ENCODE results near the gene CLEC4G. TPM values are rescaled to one million over a fixed set of nuclear protein-coding genes. Genes with fewer than 3 reads are reported as not detected.

Gene CLEC4G
- total and polyA plus RNA-seq, 2 experiments from 2014 or later: not detected

- peaks cover 48% of the 10 kb centered on the region for H3K27me3 ChIP-seq
- no peaks in the 10 kb centered on the region for H3K36me3 ChIP-seq
- no peak overlapping the region for H3K27ac ChIP-seq
- H3K4me1 ChIP-seq (ENCODE audit: low read depth): no peaks in the 10 kb centered on the region
- no peak for TF ChIP-seq CTCF (IDR thresholded peaks at IDR 0.05; ENCODE audit: low read depth, low read length)
- no peak for DNase-seq (ENCODE audit: low read depth in 1 of 2, low spot score in 1 of 2)
- H3K4me3 ChIP-seq: no peak overlapping the region
- H3K9me3 ChIP-seq (ENCODE audit: low read depth): no peaks in the 10 kb centered on the region
These were observed 4.2 kb upstream of the CLEC4G start for GRCh38 chr19:7736148-7736547.

GRCh38 chr19:7734220-7735203 is 2.6 kb upstream of the CLEC4G start:
- TF ChIP-seq CTCF (IDR thresholded peaks at IDR 0.05; ENCODE audit: low read depth, low read length): no peak
- H3K27ac ChIP-seq: no peak overlapping the region

GRCh38 chr19:7733376-7733775 is 1.5 kb upstream of the CLEC4G start:
- no peak for TF ChIP-seq CTCF (IDR thresholded peaks at IDR 0.05; ENCODE audit: low read depth, low read length)
- Histone ChIP-seq H3K9me3 (ENCODE audit: low read depth) (no peaks in the 10 kb centered on the region), H3K36me3 (no peaks in the 10 kb centered on the region), H3K27ac (no peak overlapping the region), H3K27me3 (peaks cover 76% of the 10 kb centered on the region), H3K4me1 (ENCODE audit: low read depth) (no peaks in the 10 kb centered on the region), H3K4me3 (no peak overlapping the region)
- DNase-seq (ENCODE audit: low read depth in 1 of 2, low spot score in 1 of 2): no peak

More at GRCh38 chr19:7734220-7735203, 2.6 kb upstream of the CLEC4G start:
- no peak overlapping the region for H3K4me3 ChIP-seq
- peaks cover 65% of the 10 kb centered on the region for H3K27me3 ChIP-seq
- no peaks in the 10 kb centered on the region for H3K9me3 ChIP-seq (ENCODE audit: low read depth)
- H3K36me3 ChIP-seq: no peaks in the 10 kb centered on the region
- no peaks in the 10 kb centered on the region for H3K4me1 ChIP-seq (ENCODE audit: low read depth)
- DNase-seq (ENCODE audit: low read depth in 1 of 2, low spot score in 1 of 2): peak in 1 of 2 donors; percentile 68

- no peaks in the 10 kb centered on the region for H3K36me3 ChIP-seq
- H3K9me3 ChIP-seq (ENCODE audit: low read depth): no peaks in the 10 kb centered on the region
- H3K27ac ChIP-seq: no peak overlapping the region
- H3K4me3 ChIP-seq: no peak overlapping the region
- H3K27me3 ChIP-seq: peaks cover 90% of the 10 kb centered on the region
- H3K4me1 ChIP-seq (ENCODE audit: low read depth): no peaks in the 10 kb centered on the region
- TF ChIP-seq CTCF (IDR thresholded peaks at IDR 0.05; ENCODE audit: low read depth, low read length): no peak
- DNase-seq (ENCODE audit: low read depth in 1 of 2, low spot score in 1 of 2): no peak
These were observed 295 bp downstream of the CLEC4G start for GRCh38 chr19:7731615-7732014.

GRCh38 chr19:7731218-7731595 is 703 bp downstream of the CLEC4G start:
- no peak overlapping the region for H3K27ac ChIP-seq
- H3K4me1 ChIP-seq (ENCODE audit: low read depth): no peaks in the 10 kb centered on the region
- no peak for TF ChIP-seq CTCF (IDR thresholded peaks at IDR 0.05; ENCODE audit: low read depth, low read length)
- peaks cover 93% of the 10 kb centered on the region for H3K27me3 ChIP-seq
- DNase-seq (ENCODE audit: low read depth in 1 of 2, low spot score in 1 of 2): no peak
- no peaks in the 10 kb centered on the region for H3K36me3 ChIP-seq
- no peaks in the 10 kb centered on the region for H3K9me3 ChIP-seq (ENCODE audit: low read depth)
- H3K4me3 ChIP-seq: no peak overlapping the region

Measured in cardiac muscle cell (in vitro differentiated cells and primary cell).